BLaER1 treated with 17β-estradiol and CSF1 and Interleukin-3, amounts not matched to agents 10 nM and 100 nM (cell line): ENCODE data around the gene PIP5K1B.

Source experiments
- H3K27ac ChIP-seq, 11 experiments: shearing (Covaris generic); formaldehyde crosslinking; 2 replicates each; pipeline ENCODE4 v1.8.1; 2022
- H3K27me3 ChIP-seq, 11 experiments: shearing (Covaris generic); formaldehyde crosslinking; 2 replicates each; pipeline ENCODE4 v1.8.1; 2022
- H3K36me3 ChIP-seq, 11 experiments: shearing (Covaris generic); formaldehyde crosslinking; 2 replicates each; pipeline ENCODE4 v1.8.1; 2022
- H3K4me1 ChIP-seq, 10 experiments: shearing (Covaris generic); formaldehyde crosslinking; 2 replicates each; pipeline ENCODE4 v1.8.1; 2022
- H3K4me2 ChIP-seq, 11 experiments: shearing (Covaris generic); formaldehyde crosslinking; 2 replicates each; pipeline ENCODE4 v1.8.1; 2022
- H3K4me3 ChIP-seq, 10 experiments: shearing (Covaris generic); formaldehyde crosslinking; 2 replicates each; pipeline ENCODE4 v1.8.1; 2022
- H3K9ac ChIP-seq, 11 experiments: shearing (Covaris generic); formaldehyde crosslinking; 2 replicates each; pipeline ENCODE4 v1.8.1; 2022
- H3K9me3 ChIP-seq, 11 experiments: shearing (Covaris generic); formaldehyde crosslinking; replicated peaks in 1 of 11; 2 replicates each; pipeline ENCODE4 v1.8.1; 2022
- H4K20me1 ChIP-seq, 11 experiments: shearing (Covaris generic); formaldehyde crosslinking; 2 replicates each; pipeline ENCODE4 v1.8.1; 2022
- Cebpa-rat ChIP-seq, 11 experiments: shearing (Covaris generic); IDR thresholded peaks; 2 replicates each; pipeline ENCODE4 v1.8.1; 2022

Gene PIP5K1B

DNA sequence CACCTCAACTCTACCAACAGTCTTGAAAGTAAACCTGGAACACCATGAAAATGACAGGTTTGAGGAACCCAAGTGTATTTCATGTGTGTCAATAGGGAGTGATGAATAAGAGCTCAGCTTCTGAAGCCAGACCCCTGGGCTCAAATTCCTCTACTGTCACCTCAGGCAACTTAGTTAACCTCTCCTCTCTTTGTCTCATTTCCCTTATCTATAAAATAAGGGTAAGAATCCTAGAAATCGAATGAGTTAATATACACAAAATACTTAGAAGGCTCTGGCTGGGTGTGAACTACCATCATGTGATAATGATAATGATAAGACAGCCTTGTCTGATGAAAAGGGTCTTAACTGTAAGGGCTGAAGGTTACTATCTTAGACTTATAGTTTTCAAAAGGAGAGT, 66.3 kb downstream of the PIP5K1B start:
- TF ChIP-seq Cebpa-rat (IDR thresholded peaks at IDR 0.05), result no peak
- Histone ChIP-seq H3K4me2 (no peak overlapping the region), H3K4me1 (no peaks in the 10 kb centered on the region), H3K4me3 (no peak overlapping the region), H3K27ac (no peak overlapping the region), H3K27me3 (no peaks in the 10 kb centered on the region), H3K9me3 (no peaks in the 10 kb centered on the region), H4K20me1 (no peaks in the 10 kb centered on the region), H3K36me3 (no peaks in the 10 kb centered on the region), H3K9ac (no peak overlapping the region)

DNA sequence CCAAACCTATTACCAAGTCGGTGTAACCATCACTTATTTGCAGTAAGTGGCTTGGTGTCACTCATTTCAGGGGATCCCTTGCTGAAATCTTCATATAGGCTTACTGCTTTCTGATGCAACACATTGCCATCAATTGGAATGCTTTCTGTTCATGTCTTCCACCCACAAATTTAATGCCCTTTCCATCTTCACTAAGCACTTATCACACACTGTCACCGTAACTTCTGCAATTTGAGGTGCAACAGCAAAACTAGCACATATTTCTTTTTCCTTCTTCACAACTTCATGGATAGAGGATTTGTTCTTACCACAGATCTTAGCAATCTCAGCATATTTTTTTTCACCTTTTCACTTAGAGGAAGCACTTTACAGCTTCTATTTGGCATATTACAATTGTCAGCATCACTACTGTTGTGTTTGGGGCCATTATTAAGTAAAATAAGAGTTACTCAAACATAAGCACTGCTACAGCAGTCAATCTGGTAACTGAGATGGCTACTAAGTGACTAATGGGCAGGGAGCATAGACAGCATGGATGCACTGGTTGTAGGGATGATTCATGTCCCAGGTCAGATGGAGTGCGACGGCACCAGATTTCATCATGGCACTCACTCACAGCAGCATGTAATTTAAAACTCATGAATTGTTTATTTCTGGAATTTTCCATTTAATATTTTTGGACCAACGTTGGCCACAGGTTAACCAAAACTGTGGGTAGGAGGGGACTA, 70.1 kb downstream of the PIP5K1B start:
- H4K20me1 ChIP-seq, result peaks cover 0 to under 1% (median 0%) of the 10 kb centered on the region in 11 experiments; a peak in 2 of 22 replicates
- no peaks in the 10 kb centered on the region for H3K27me3 ChIP-seq
- no peak overlapping the region for H3K4me2 ChIP-seq
- H3K9ac ChIP-seq, result no peak overlapping the region
- H3K36me3 ChIP-seq, result no peaks in the 10 kb centered on the region
- no peak overlapping the region for H3K27ac ChIP-seq
- TF ChIP-seq Cebpa-rat (IDR thresholded peaks at IDR 0.05), result no peak
- H3K4me1 ChIP-seq, result peaks cover 5 to 10% (median 9%) of the 10 kb centered on the region in 10 experiments; a peak in 16 of 20 replicates
- H3K9me3 ChIP-seq, result no peaks in the 10 kb centered on the region
- no peak overlapping the region for H3K4me3 ChIP-seq

DNA sequence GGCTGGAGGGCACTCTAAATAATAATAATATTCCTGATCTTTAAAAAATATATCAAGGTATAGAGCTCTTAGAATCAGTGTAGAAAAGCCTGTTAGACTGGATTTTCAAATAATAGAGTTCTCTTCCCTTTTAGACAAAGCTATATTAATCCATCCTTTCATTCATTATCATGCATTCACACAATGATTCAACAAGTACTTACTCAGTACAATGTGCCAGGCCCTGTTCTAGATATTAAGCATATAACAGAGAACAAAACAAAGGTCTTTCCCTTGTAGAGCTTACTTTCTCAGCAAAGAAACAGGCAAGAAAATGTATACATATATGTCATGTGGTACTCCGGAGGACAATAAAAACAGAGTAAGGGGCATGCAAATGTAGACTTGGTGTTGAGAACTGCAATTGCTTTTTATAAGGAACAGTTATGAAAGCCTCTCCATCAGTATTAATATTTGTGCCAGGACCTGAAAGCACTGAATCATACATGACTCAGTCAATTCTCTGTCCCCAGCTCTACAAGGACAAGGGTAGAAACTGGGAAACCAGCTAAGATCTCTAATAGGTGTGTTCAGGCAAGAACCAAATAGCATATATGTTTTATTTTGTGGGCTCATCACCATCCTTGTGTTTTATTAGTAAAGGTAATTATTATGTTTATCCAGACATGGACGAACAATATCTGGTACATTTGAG, 72.2 kb downstream of the PIP5K1B start:
- Histone ChIP-seq H3K4me3 (no peak overlapping the region), H4K20me1 (peaks cover 5 to 20% (median 16%) of the 10 kb centered on the region in 11 experiments; a peak in 17 of 22 replicates), H3K27me3 (no peaks in the 10 kb centered on the region), H3K36me3 (no peaks in the 10 kb centered on the region), H3K9me3 (no peaks in the 10 kb centered on the region), H3K4me1 (peaks cover 19 to 26% (median 24%) of the 10 kb centered on the region in 10 experiments), H3K9ac (no peak overlapping the region), H3K4me2 (no peak overlapping the region), H3K27ac (no peak overlapping the region)
- no peak for TF ChIP-seq Cebpa-rat (IDR thresholded peaks at IDR 0.05)

DNA sequence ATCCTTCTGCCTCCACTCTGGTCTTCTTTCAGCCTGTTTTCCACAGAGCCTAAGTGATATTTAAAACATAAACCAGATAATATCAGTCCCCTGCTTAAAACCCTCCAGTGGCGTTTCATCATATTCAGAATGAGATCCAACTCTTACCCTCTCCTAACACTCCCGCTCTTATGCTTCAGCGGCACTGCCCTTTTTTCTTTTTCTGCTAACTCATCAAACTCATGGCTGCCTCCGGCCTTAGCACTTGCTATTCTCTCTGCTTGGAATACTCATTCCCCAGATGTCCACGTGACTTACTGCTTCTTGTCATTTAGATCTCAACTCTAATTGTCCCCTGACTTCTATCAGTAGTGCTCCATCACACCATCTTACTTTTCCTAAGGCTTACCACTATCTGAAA, 73.6 kb downstream of the PIP5K1B start:
- Histone ChIP-seq H3K4me3 (no peak overlapping the region; a peak in 2 of 20 replicates), H3K9me3 (no peaks in the 10 kb centered on the region), H3K4me2 (peak overlapping the region; percentile 79 to 94 (median 89); a peak in 19 of 22 replicates), H3K36me3 (no peaks in the 10 kb centered on the region; a peak in 1 of 22 replicates), H4K20me1 (peaks cover 5 to 34% (median 28%) of the 10 kb centered on the region in 11 experiments; a peak in 18 of 22 replicates), H3K27me3 (no peaks in the 10 kb centered on the region), H3K9ac (peak overlapping the region in 2 of 11 experiments; percentile 89 to 92; a peak in 2 of 22 replicates), H3K4me1 (peaks cover 30 to 40% (median 38%) of the 10 kb centered on the region in 10 experiments), H3K27ac (peak overlapping the region in 7 of 11 experiments; percentile 86 to 92 (median 90); a peak in 10 of 22 replicates)
- TF ChIP-seq Cebpa-rat (IDR thresholded peaks at IDR 0.05), result no peak

DNA sequence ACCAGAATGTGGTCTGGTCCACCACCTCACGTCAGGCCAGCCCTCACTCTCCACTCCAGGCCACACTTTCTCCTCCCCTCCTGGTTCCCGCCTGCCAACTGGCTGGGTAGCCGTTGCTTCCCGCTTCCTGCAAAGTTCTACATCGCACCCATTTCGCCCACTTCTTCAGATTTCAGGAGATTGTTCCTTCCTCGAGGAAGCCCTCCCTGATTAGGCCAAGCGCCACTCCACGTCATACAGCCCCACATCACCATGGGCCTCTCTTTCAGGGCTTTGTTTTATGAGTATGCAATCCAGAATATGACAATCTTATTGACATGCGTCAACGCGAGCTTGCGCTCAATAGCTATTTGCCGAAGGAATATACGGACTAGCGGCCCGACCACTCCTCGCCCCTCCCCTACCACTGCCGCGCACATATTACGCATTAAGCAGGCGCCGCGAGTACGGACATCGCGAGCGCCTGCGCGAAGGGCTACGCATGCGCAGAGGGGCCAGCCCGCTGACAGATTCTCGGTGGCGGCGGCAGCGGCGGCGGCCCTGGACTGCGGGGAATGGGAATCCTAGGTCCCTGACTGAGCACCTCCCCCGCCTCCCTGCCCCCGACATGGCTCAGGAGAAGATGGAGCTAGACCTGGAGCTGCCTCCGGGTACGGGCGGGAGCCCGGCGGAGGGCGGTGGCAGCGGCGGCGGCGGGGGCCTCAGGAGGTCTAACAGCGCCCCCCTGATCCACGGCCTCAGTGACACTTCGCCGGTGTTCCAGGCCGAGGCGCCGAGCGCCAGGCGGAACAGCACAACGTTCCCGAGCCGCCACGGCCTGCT, 74.7 kb downstream of the PIP5K1B start:
- peaks cover 32 to 46% (median 43%) of the 10 kb centered on the region in 10 experiments for H3K4me1 ChIP-seq
- peak overlapping the region; percentile 86 to 94 (median 89) for H3K4me2 ChIP-seq
- peak overlapping the region; percentile 86 to 94 (median 90) for H3K27ac ChIP-seq
- no peaks in the 10 kb centered on the region for H3K27me3 ChIP-seq
- peak overlapping the region; percentile 85 to 93 (median 91) for H3K9ac ChIP-seq
- peaks cover 5 to 42% (median 31%) of the 10 kb centered on the region in 11 experiments; a peak in 18 of 22 replicates for H4K20me1 ChIP-seq
- no peak for TF ChIP-seq Cebpa-rat (IDR thresholded peaks at IDR 0.05)
- H3K36me3 ChIP-seq, result no peaks in the 10 kb centered on the region; a peak in 1 of 22 replicates
- no peaks in the 10 kb centered on the region for H3K9me3 ChIP-seq
- H3K4me3 ChIP-seq, result peak overlapping the region; percentile 71 to 88 (median 80)

DNA sequence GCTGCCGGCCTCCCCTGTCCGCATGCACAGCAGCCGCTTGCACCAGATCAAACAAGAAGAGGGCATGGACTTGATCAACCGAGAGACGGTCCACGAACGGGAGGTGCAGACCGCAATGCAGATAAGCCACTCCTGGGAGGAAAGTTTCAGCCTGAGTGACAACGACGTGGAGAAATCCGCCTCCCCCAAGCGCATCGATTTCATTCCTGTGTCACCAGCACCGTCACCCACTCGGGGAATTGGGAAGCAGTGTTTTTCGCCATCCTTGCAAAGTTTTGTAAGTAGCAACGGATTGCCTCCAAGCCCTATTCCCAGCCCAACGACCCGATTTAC, 75.3 kb downstream of the PIP5K1B start:
- H3K4me2 ChIP-seq, result peak overlapping the region; percentile 81 to 94 (median 89)
- no peaks in the 10 kb centered on the region for H3K27me3 ChIP-seq
- H3K9ac ChIP-seq, result peak overlapping the region; percentile 85 to 93 (median 91)
- H3K27ac ChIP-seq, result peak overlapping the region; percentile 86 to 94 (median 90)
- TF ChIP-seq Cebpa-rat (IDR thresholded peaks at IDR 0.05), result no peak
- peaks cover 5 to 48% (median 31%) of the 10 kb centered on the region in 11 experiments; a peak in 18 of 22 replicates for H4K20me1 ChIP-seq
- peak overlapping the region; percentile 71 to 88 (median 80) for H3K4me3 ChIP-seq
- H3K4me1 ChIP-seq, result peaks cover 32 to 52% (median 43%) of the 10 kb centered on the region in 10 experiments
- H3K36me3 ChIP-seq, result no peaks in the 10 kb centered on the region; a peak in 1 of 22 replicates
- H3K9me3 ChIP-seq, result no peaks in the 10 kb centered on the region

DNA sequence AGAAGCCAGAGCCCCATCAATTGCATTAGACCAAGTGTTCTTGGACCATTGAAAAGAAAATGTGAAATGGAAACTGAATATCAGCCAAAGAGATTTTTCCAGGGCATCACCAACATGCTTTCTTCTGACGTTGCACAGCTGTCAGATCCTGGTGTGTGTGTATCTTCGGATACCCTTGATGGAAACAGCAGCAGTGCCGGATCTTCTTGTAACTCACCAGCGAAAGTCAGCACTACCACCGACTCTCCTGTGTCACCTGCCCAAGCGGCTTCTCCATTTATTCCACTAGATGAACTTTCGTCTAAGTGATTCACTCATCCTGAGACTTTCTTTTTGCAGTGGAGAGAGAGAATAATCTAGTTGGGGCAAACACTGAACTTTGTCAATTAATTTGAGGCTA, 75.7 kb downstream of the PIP5K1B start:
- peak overlapping the region; percentile 81 to 94 (median 89) for H3K4me2 ChIP-seq
- peaks cover 0 to 1% (median 0%) of the 10 kb centered on the region in 11 experiments; a peak in 2 of 22 replicates for H3K36me3 ChIP-seq
- peak overlapping the region; percentile 85 to 93 (median 91) for H3K9ac ChIP-seq
- peak overlapping the region; percentile 71 to 88 (median 80) for H3K4me3 ChIP-seq
- peak overlapping the region; percentile 86 to 94 (median 90); a peak in 21 of 22 replicates for H3K27ac ChIP-seq
- TF ChIP-seq Cebpa-rat (IDR thresholded peaks at IDR 0.05), result no peak
- peaks cover 32 to 52% (median 43%) of the 10 kb centered on the region in 10 experiments for H3K4me1 ChIP-seq
- no peaks in the 10 kb centered on the region for H3K27me3 ChIP-seq
- peaks cover 5 to 52% (median 31%) of the 10 kb centered on the region in 11 experiments; a peak in 18 of 22 replicates for H4K20me1 ChIP-seq
- no peaks in the 10 kb centered on the region for H3K9me3 ChIP-seq

DNA sequence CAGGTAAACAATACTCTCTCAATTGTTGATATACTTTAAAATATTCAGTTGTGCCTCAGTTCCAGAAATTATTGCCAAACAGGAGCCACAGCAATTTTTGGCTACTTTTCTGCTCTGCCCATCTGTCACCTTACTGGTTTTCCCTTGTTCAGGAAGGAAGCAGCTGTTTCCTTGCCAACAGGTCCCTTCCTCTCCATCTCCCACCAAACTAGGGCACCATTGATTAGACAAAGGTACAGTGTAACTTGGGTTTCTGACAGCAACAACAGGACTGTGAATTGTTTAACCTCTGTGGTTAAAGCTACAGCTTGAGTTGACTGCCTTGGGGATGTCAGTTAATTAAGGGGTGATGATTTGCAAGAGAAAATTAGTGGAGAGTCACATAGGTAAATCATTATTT, 76.9 kb downstream of the PIP5K1B start:
- H3K4me3 ChIP-seq, result peak overlapping the region in 8 of 10 experiments; percentile 5 to 82 (median 28); a peak in 8 of 20 replicates
- TF ChIP-seq Cebpa-rat (IDR thresholded peaks at IDR 0.05), result no peak
- H3K4me1 ChIP-seq, result peaks cover 32 to 52% (median 43%) of the 10 kb centered on the region in 10 experiments
- no peak overlapping the region for H3K27ac ChIP-seq
- H3K36me3 ChIP-seq, result peaks cover 0 to 9% (median 4%) of the 10 kb centered on the region in 11 experiments; a peak in 11 of 22 replicates
- peaks cover 5 to 55% (median 31%) of the 10 kb centered on the region in 11 experiments; a peak in 18 of 22 replicates for H4K20me1 ChIP-seq
- H3K4me2 ChIP-seq, result peak overlapping the region; percentile 72 to 94 (median 87)
- H3K9me3 ChIP-seq, result no peaks in the 10 kb centered on the region
- H3K9ac ChIP-seq, result peak overlapping the region in 5 of 11 experiments; percentile 4 to 91 (median 32); a peak in 8 of 22 replicates
- no peaks in the 10 kb centered on the region for H3K27me3 ChIP-seq
